ENCODE data around the gene OARD1.

OARD1 gene

DNA sequence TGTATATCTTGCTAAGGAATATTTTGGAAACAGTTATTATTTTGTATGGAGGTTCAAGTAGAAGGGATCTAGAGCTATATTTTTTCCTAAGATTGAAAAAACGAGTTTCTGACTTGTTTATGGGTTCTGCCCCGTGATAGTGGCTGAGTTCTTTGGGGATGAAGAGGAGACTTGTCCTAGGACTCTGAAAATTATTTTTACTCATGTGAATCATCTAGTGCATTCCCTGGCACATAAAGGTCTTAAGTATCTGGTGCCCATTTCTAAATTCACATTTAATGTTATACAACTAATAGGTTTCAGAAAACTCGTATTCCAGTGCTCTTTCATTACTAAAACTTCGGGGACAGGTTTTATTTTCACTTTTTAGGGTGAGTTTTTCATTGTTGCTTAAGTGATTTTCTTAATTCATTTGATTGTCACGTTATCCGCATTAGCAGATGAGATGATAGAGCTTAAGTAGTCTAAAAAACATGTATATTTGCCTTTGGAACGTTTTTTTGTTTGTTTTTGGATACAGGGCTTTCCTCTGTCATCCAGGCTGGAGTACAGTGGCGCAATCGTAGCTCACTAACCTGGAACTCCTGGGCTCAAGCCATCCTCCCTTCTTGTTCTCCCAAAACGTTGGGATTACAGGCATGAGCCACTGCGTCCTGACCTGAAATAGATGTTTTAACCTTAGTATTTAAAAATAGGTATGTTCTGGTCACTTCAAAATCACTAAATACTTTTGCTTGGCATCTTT, 2.7 kb upstream of the OARD1 start:
- DNase-seq = no peak

DNA sequence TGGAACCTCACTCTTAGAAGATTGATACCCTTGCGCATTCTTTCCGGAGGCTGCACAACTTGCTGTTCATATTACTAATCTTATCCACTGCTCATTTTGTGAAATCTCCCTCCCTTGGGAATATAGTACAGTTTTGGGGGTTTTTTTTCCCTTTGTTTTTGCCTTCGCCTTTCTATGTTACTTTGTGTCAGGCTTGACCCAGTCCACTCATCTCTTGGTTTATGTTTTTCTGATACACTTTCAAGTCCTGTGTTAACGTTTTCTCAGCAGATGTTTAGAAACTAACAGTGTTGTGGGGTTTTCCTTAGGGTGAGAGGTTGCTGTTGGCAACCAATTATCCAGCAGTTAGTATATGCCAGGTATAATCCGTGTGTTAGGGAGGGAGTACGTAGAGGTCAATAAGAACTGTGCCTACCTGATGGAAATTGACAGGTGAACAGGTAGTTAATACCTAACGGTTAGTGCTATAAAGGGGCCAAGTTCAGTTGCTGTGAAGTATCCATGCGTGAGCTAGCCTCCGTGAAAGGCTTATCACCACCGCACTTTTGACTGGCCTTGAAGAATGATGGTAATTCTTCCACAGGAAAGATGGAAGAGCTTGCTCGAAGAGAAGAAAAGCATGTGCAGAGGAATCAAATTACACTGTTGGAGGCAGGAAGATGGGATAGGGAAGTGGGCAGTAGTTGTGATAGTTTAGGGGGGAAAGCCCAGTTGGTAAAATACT, 2.0 kb upstream of the OARD1 start:
- no peak for DNase-seq

DNA sequence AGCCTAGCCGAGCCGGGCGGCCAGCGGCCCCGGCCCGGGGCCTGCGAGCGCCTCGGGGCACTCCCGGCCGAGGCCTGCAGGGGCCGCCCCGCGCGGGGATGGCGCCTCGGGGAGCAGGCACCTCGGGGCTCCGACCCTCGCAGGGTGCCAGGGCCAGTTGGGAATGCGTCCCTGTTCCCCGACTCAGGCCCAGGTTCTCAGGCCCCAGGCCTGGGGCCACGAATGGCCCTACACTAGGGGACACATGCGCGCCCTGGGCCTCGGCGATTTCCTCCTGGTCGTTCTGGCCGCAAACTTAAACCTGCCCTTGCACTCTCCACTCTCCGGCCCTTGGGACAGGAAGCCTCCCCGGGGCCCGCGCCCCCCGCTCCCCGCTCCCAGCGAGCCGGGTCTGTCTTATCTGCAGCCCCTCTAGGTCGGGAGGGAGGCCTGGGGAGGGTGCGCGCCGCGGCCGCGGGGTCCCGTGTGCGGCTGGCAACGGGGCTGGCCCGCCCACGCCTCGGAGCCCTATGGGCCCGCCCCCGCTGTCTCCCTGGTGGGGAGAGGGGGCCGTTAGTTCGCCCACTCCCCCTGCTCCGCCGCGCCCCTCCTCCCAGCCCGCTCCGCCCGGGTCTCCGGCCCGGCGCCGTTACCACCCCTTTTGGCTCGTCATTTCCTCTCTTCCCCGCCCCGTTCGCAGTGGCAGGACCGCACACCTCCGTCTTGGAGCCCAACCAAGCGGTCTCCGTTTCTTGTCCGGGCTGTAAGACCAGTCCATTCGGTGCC, 1.2 kb upstream of the OARD1 start:
- peak; percentile 52 for DNase-seq

DNA sequence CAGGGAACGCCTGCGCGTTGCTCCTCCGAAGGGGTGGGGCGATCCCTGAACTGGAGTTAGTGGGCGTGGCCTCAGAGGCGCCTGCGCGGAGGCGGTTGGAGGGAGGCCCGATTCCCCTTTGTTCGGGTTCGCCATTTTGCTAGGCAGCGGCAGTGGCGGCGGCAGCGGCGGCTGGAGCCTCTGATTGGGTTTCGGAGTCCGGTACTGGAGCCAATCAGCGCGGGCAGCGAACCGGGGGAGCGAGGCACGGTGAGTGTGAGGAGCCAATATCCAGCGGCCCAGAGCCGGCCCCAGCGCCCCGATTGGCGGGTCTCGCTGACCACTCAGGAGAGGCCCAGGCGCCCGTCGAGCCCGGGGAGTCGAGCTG, 663 bp upstream of the OARD1 start, which contains the start of gene NFYA:
TSS of gene NFYA (plus strand) at position 139 of the 367 bp plus-strand sequence. CDS start 6,116 bp downstream, outside the sequence.
- DNase-seq = no peak

GRCh38 chr6:41071501-41071922, 644 bp downstream of the OARD1 start:
- DNase-seq = peak; percentile 63

GRCh38 chr6:41066867-41067304, 5.3 kb downstream of the OARD1 start:
- DNase-seq = peak; percentile 18

DNA sequence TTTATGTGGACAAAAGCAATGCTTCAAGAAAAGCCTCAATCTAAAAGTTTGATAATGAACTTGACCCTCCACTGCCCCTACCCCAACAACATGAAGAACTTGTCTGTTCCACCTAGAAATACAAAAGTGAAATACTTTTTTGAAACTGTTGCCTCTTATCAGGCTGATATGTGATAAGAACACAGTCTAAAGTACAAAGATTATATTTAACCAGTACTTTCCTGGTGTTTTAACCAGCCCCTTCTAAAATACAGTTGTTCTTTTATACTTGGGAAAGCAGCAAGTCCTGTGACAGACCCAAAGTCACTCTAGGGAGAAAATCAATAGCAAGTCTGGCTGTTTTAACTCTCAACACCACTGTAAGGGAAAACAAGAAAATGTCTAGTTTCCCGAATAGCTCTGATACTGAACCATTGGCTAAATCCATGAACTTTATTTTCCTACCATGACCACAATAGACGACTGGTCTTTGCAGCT, 6.6 kb downstream of the OARD1 start:
- DNase-seq = no peak

DNA sequence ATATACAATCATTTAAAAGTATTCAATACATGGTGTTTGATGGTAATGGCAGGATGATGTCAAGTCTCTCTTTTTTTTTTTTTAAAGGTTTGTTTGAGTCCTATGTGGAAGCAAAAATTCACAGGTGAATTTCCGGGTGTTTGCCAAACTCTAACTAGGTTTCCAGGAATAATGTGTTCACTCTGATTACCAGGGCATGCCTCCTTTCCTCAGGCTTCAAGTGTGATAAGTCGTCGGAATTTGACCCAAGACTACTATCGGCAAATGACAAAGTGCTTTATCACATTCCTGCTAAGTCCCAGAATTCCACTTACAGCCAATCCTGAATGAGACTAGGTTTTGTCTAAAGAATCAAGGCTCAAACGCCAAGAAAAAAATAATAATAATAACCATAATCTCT, 7.3 kb downstream of the OARD1 start:
- no peak for DNase-seq

DNA sequence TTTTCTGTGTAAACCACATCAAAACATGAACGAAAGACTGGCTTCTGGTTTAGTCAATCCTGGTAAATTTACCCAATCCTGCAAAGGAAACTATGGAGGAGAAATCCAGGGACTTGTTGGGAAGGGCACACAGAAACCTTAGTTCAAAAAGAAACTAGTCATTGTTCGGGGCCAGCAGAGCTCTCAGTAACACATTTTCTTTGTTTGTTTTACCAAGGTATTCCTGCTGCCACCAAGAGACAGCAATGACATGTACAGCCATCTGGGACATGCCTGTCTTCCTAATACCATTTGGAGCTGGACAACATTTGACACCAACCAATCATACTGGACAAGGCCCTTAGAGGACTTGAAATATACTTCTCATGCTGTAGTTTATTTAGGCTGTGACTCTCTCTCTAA, 8.3 kb downstream of the OARD1 start:
- no peak for DNase-seq

DNA sequence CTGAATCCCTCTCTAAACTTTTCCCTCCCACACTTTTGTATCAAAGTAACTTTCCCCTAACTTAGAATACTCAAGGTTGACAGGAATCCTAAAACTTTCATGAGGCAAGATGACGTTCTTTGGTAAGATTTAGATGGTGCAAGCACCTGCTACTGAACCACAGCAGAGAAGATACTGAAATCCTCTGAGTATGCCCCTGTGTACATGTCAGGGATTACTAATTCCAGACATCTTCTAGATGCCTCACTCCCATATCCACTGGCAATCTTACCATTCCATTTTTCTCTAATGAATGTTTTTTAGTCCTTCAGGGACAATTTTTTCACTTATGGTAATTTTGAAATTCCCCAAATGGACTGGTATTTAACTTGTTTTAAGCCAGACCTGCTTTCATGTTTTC, 10.1 kb downstream of the OARD1 start:
- no peak for DNase-seq

GRCh38 chr6:41061196-41061726, 10.9 kb downstream of the OARD1 start:
- DNase-seq = no peak

- no peak for DNase-seq
Measured at GRCh38 chr6:41059556-41059955, 12.6 kb downstream of the OARD1 start.

DNA sequence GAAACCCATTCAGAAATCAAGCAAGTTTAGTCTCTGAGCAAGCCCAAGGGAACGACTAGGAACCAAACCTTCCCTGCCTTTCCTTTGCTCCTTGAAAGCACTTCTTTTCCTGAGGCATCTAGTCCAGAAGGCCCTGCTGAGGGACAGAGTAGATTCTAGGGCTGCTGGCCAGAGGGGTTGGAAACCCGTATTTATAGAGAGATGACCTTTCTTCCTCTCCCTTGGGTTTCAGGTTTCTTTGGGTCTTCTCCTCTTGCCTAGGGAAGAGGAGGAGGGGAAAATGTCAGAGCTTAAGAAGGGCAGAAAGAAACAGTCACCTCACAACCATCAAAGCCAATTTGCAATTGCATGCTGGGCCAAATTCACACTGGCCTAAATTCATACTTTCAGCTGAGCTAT, 13.4 kb downstream of the OARD1 start:
- no peak for DNase-seq

GRCh38 chr6:41056768-41057490, 15.2 kb downstream of the OARD1 start:
- no peak for DNase-seq

- DNase-seq = no peak
Measured at GRCh38 chr6:41055149-41055548, 17.0 kb downstream of the OARD1 start.

- no peak for DNase-seq
Measured at GRCh38 chr6:41054511-41054910, 17.6 kb downstream of the OARD1 start.

- no peak for DNase-seq
Measured at GRCh38 chr6:41053041-41053440, 19.1 kb downstream of the OARD1 start, which contains the start of gene APOBEC2. Gene APOBEC2, plus strand, starts transcription at chr6:41053202. Its CDS starts 146 bp downstream, at chr6:41053348.

- DNase-seq = no peak
Measured at GRCh38 chr6:41051873-41052272, 20.3 kb downstream of the OARD1 start.

GRCh38 chr6:41050536-41050935, 21.6 kb downstream of the OARD1 start:
- DNase-seq = no peak

DNA sequence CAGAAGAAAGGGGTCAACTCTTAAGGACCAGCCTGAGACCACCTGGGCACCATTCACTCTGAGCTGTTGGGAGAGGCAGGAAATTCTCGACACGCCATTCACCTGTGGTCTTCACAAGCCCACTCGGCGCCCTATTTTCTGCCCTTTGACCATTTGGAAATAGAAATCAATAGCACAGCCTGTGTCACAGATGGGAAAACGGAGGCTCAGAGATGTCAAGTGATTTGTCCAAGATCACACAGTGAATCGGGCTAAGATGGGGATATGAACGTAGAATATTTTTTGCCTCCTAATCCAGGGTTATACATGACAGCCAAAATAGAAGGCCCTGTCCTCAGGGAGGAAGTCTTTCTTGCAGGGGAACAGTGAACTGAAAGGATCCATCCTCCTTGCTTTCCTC, 22.2 kb downstream of the OARD1 start:
- DNase-seq = no peak

DNA sequence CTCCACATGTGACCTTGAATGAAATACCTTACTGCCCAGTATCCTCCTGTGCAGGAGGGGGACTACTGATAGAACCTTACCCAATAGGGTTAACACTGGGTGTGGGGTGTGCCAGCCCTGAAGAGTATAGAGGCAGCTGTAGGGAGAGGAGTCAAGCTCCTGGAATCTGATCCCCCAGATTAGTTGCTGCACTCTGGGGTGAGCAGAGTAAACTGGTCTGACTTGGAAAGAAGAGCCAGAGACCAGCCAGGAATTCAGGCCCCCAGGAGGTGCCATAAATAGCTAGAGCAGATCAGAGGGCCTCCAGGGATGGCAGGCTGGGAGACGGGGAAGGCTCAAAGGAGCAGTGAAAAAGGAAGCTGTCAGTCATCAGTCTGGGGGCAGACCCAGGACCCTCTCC, 22.6 kb downstream of the OARD1 start:
- no peak for DNase-seq

Data from DMS79 (cell line).